PC-3 (cell line): ENCODE measurements around the gene METTL27. TPM values are rescaled to one million over a fixed set of nuclear protein-coding genes. Genes with fewer than 3 reads are reported as not detected.

Source experiments
- ATAC-seq: fragments of 200-7000 bp; cut with Tn5 transposase; 2 replicates; pipeline ENCODE4 v1.9.1; 2020; ENCODE audit warnings: mild to moderate bottlenecking, moderate library complexity
- BruUV-seq: library from RNA; stranded (reverse); fragments of 400-500 nt; replicated peaks from 2 replicates; lab custom pipeline; 2021; lab: Mats Ljungman, UMichigan
- CTCF ChIA-PET: fragments of 300-600 bp; sonication (Branson Sonifier 250); formaldehyde crosslinking; loops from one replicate; lab custom pipeline; 2022; ENCODE audit warnings: antibody characterized with exemption; lab: Charles Lee
- POLR2A ChIA-PET: fragments of 300-600 bp; sonication (Branson Sonifier 250); formaldehyde crosslinking; loops from one replicate; lab custom pipeline; 2022; ENCODE audit warnings: antibody characterized with exemption; ENCODE audit not compliant: unreplicated experiment; lab: Charles Lee
- DNase-seq: peaks from one replicate; pipeline ENCODE4 v3.0.0-alpha.2; 2015
- H2AFZ ChIP-seq: fragments of 300-600 bp; sonication (generic); 2 replicates; pipeline ENCODE4 v1.6.0; 2016; ENCODE audit warnings: antibody characterized with exemption, low read length
- H3F3A ChIP-seq: fragments of 300-600 bp; sonication (generic); one replicate; pipeline ENCODE4 v1.6.0; 2017; ENCODE audit warnings: antibody characterized with exemption, low read length, control low read depth, mild to moderate bottlenecking; ENCODE audit not compliant: unreplicated experiment
- H3K27ac ChIP-seq: fragments of 300-600 bp; sonication (generic); 2 replicates; pipeline ENCODE4 v1.5.1; 2016; ENCODE audit warnings: mild to moderate bottlenecking, low read length
- H3K27me3 ChIP-seq: fragments of 300-600 bp; sonication (generic); 2 replicates; pipeline ENCODE4 v1.6.1; 2016; ENCODE audit warnings: low read length, mixed read lengths
- H3K36me3 ChIP-seq: fragments of 300-600 bp; sonication (generic); 2 replicates; pipeline ENCODE4 v1.6.1; 2016; ENCODE audit warnings: low read depth, mixed run types, low read length, mixed read lengths
- H3K4me1 ChIP-seq: fragments of 300-600 bp; sonication (generic); 2 replicates; pipeline ENCODE4 v1.5.1; 2016; ENCODE audit warnings: low read length; ENCODE audit not compliant: insufficient read depth
- H3K4me2 ChIP-seq: fragments of 300-600 bp; sonication (generic); 2 replicates; pipeline ENCODE4 v1.6.0; 2016; ENCODE audit warnings: low read length
- H3K4me3 ChIP-seq: fragments of 300-600 bp; sonication (generic); 2 replicates; pipeline ENCODE4 v1.5.1; 2016; ENCODE audit warnings: mild to moderate bottlenecking, low read length, mixed read lengths
- H3K79me2 ChIP-seq: fragments of 300-600 bp; sonication (generic); 2 replicates; pipeline ENCODE4 v1.6.1; 2017; ENCODE audit warnings: low read length, mixed read lengths
- H3K9ac ChIP-seq: fragments of 300-600 bp; sonication (generic); 2 replicates; pipeline ENCODE4 v1.6.0; 2016; ENCODE audit warnings: mild to moderate bottlenecking, low read length
- H3K9me2 ChIP-seq: fragments of 300-600 bp; sonication (generic); replicated peaks from 2 replicates; pipeline ENCODE4 v1.6.1; 2016; ENCODE audit warnings: mixed run types, low read length, mixed read lengths
- H3K9me3 ChIP-seq: fragments of 300-600 bp; sonication (generic); 2 replicates; pipeline ENCODE4 v1.6.1; 2016; ENCODE audit warnings: low read length, mixed read lengths
- H4K20me1 ChIP-seq: fragments of 300-600 bp; sonication (generic); 2 replicates; pipeline ENCODE4 v1.6.1; 2016; ENCODE audit warnings: low read length, mixed read lengths
- EZH2 ChIP-seq: fragments of 300-600 bp; sonication (generic); IDR thresholded peaks from one replicate; pipeline ENCODE4 v1.6.1; 2017; ENCODE audit warnings: antibody characterized with exemption, mild to moderate bottlenecking, low read length; ENCODE audit not compliant: unreplicated experiment
- EZH2phosphoT487 ChIP-seq: fragments of 300-600 bp; sonication (generic); IDR thresholded peaks from 2 replicates; pipeline ENCODE4 v1.6.1; 2018; ENCODE audit warnings: mild to moderate bottlenecking, antibody characterized with exemption, low read length, borderline replicate concordance
- intact Hi-C: fragments of 100-400 bp; cut with micrococcal nuclease; formaldehyde crosslinking; loops from 2 replicates; pipeline ENCODE4 v1.9.0; 2023
- total RNA-seq: library from RNA; depleted of rRNA; stranded (reverse); fragments of >200 nt; gene quantifications from 2 replicates; pipeline ENCODE4 v1.2.3, GENCODE V29; 2014
- TF ChIP-seq, protein P1 (sequence below): fragments of 300-600 bp; sonication (generic); conservative IDR thresholded peaks from 2 replicates; pipeline ENCODE4 v1.5.1; 2017; ENCODE audit warnings: antibody characterized with exemption, low read depth, mild to moderate bottlenecking, low read length

METTL27 gene
- total RNA-seq, 1 experiment from 2014 or later, result 3.3 TPM

DNA sequence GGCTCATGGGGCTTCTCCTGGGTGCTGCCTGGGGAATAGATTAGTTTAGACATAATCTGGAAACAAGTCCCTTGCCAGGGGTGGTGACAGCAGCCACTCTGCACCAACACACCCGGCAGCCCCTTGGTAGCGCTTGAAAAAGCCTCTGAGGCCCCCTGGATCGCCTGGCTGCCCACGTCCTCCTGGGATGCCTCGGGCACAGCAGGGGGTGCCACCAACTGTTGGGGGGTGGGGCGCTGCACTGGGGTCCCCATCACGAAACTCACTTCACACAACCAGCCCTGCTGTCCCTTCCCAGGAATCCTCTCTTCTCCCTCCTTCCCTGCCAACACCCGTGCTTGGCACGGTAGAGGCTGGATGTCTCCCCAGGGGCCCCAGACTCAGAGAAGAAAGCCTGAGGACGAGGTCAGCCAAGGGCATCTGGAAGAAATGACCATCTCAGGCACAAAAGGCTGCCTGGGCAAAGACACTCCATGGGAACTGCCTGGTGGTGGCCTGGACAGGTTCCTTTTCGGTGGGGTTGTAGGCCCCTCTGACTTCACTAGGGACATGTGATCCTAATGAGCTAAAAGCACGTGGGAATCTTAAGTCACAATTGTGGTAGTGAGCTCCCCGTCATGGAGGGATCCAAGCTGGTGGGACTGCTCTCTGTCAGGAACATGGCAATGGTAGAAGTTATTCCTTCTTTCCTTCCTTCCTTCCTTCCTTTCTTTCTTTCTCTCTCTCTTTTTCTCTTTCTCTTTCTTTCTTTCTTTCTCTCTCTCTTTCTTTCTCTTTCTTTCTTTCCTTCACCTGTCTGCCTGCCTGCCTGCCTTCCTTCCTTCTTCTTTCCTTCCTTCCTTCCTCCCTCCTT is 30.0 kb upstream of the METTL27 start:
- ChIA-PET POLR2A (no interaction called here), CTCF (no interaction called here)
- Histone ChIP-seq H3K9ac (no peak overlapping the region), H3K4me1 (no peaks in the 10 kb centered on the region), H3K27me3 (no peaks in the 10 kb centered on the region), H3K27ac (no peak overlapping the region), H3F3A (no peaks in the 10 kb centered on the region), H3K9me2 (no peaks in the 10 kb centered on the region), H3K4me2 (no peak overlapping the region), H3K36me3 (no peaks in the 10 kb centered on the region), H3K9me3 (no peaks in the 10 kb centered on the region), H2AFZ (no peak overlapping the region), H4K20me1 (no peaks in the 10 kb centered on the region), H3K4me3 (no peak overlapping the region), H3K79me2 (no peaks in the 10 kb centered on the region)
- no peak for ATAC-seq
- no peak for TF ChIP-seq EZH2
- TF ChIP-seq EZH2phosphoT487, result no peak
- TF ChIP-seq, protein P1, sequence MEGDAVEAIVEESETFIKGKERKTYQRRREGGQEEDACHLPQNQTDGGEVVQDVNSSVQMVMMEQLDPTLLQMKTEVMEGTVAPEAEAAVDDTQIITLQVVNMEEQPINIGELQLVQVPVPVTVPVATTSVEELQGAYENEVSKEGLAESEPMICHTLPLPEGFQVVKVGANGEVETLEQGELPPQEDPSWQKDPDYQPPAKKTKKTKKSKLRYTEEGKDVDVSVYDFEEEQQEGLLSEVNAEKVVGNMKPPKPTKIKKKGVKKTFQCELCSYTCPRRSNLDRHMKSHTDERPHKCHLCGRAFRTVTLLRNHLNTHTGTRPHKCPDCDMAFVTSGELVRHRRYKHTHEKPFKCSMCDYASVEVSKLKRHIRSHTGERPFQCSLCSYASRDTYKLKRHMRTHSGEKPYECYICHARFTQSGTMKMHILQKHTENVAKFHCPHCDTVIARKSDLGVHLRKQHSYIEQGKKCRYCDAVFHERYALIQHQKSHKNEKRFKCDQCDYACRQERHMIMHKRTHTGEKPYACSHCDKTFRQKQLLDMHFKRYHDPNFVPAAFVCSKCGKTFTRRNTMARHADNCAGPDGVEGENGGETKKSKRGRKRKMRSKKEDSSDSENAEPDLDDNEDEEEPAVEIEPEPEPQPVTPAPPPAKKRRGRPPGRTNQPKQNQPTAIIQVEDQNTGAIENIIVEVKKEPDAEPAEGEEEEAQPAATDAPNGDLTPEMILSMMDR, result no peak
- no TSS peak for BruUV-seq
- DNase-seq, result no peak
- intact Hi-C loops, result no loop called here

DNA sequence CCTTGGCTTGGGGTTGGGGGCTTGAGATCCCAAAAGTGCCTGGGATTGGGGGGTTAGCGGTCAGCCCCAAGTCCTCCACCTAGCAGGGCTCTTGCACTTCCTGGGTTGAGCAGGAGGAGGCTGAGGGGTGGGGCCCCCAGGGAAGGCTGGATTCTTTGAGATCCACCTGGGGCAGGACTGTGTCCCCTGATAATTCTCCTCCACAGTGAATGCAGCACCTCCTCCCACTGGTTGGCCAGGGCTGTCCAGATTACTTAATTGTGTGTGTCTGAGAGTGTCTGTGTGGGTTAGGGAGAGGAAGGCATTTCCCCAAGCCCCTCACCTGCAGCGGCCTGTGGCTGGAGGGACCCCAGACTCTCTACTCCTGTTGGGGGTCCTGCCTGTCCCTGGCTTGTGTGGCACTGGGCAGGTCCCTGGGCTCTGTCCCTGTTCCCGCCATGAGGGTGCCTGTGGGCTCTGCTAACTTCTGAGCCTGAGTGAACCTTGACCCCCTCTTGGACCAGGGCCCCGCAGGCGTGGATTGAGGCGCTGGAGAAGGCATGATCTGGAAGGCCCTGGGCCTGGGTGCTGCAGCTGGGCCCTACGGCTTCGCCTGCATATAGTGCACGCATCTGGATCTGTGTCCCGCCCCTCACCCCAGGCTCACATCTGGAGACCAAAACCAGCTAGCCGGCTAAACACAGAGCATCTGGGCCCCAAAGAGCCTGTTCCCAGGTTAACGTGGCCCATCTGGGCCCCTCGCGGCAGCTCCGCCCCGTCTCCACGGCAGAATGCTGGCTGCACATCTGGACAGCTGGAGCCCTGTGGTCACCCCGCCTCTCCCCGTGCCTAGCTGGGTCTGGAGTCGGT is 29.1 kb upstream of the METTL27 start:
- Histone ChIP-seq H3K36me3 (no peaks in the 10 kb centered on the region), H3K79me2 (no peaks in the 10 kb centered on the region), H3K9me3 (no peaks in the 10 kb centered on the region), H3K4me1 (no peaks in the 10 kb centered on the region), H3K9ac (no peak overlapping the region), H3K4me3 (no peak overlapping the region), H4K20me1 (no peaks in the 10 kb centered on the region), H3K27me3 (no peaks in the 10 kb centered on the region), H2AFZ (no peak overlapping the region), H3K4me2 (no peak overlapping the region), H3K27ac (no peak overlapping the region), H3F3A (no peaks in the 10 kb centered on the region), H3K9me2 (no peaks in the 10 kb centered on the region)
- DNase-seq (no peak), ATAC-seq (no peak)
- CTCF ChIA-PET, result no interaction called here
- TF ChIP-seq, protein P1, result no peak
- no peak for TF ChIP-seq EZH2
- TF ChIP-seq EZH2phosphoT487, result no peak
- BruUV-seq, result no TSS peak
- intact Hi-C loops, result no loop called here
- POLR2A ChIA-PET, result no interaction called here
